Esophagus muscularis mucosa (tissue), 4 donors: ENCODE measurements around the gene MANBA.

Experiments used
- CTCF ChIP-seq, 3 experiments: fragments of 200-600 bp in 2 of 3; fragments of 450-650 bp in 1 of 3; sonication (generic) in 2 of 3; IDR thresholded peaks; one replicate each; pipeline ENCODE4 v1.5.1; 2017 to 2019; ENCODE audit warnings: antibody characterized with exemption in 3 of 3, mild to moderate bottlenecking in 2 of 3, moderate library complexity in 1 of 3
- EP300 ChIP-seq: sonication (generic); formaldehyde crosslinking; IDR thresholded peaks from one replicate; pipeline ENCODE4 v1.6.1; 2017; ENCODE audit warnings: antibody characterized with exemption
- POLR2A ChIP-seq: fragments of 450-650 bp; IDR thresholded peaks from one replicate; pipeline ENCODE4 v1.6.1; 2017; ENCODE audit warnings: antibody characterized with exemption, moderate library complexity, mild to moderate bottlenecking, low read depth

- no peak for TF ChIP-seq CTCF (IDR thresholded peaks at IDR 0.05)
- no peak for TF ChIP-seq POLR2A
- TF ChIP-seq EP300, result no peak
Observed at GRCh38 chr4:102792361-102792936, 31.7 kb upstream of the MANBA start.
